ENCODE results near the gene ZNF814.
"Not testable (repeated sequence)": the region's sequence is repeated elsewhere in the genome, so short reads cannot be mapped to it uniquely, and the experiment has no call there.

Gene ZNF814

DNA sequence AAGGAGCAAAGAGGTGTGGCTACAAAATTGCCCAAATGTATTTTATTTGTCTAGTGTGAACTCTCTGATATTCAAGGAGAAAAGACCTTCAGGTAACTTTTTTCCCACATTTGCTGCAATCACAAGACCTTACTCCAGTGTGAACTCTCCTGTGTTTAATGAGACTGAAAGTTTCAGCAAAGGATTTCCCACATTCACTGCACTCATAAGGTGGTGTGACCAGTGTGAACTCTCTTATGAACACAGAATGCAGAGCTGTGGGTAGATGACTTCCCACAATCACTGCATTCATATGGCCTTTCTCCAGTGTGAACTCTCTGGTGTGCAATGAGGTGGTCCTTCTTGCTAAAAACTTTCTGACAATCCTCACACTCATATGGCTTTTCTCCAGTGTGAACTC, 16.4 kb downstream of the ZNF814 start:
- Histone ChIP-seq H3K27me3 (ENCODE audit: insufficient read depth, poor library complexity, severe bottlenecking) (no peaks in the 10 kb centered on the region), H3K4me1 (ENCODE audit: insufficient read depth, poor library complexity, severe bottlenecking) (no peaks in the 10 kb centered on the region), H3K9me3 (ENCODE audit: severe bottlenecking) (peaks cover 23% of the 10 kb centered on the region), H3K4me3 (ENCODE audit: severe bottlenecking) (no peak overlapping the region), H3K36me3 (ENCODE audit: low read depth) (peaks cover 45% of the 10 kb centered on the region), H3K27ac (ENCODE audit: poor library complexity, severe bottlenecking) (no peak overlapping the region)
- ATAC-seq (ENCODE audit: low read depth) (no peak), DNase-seq (ENCODE audit: low spot score) (no peak)
- TF ChIP-seq, protein P1, sequence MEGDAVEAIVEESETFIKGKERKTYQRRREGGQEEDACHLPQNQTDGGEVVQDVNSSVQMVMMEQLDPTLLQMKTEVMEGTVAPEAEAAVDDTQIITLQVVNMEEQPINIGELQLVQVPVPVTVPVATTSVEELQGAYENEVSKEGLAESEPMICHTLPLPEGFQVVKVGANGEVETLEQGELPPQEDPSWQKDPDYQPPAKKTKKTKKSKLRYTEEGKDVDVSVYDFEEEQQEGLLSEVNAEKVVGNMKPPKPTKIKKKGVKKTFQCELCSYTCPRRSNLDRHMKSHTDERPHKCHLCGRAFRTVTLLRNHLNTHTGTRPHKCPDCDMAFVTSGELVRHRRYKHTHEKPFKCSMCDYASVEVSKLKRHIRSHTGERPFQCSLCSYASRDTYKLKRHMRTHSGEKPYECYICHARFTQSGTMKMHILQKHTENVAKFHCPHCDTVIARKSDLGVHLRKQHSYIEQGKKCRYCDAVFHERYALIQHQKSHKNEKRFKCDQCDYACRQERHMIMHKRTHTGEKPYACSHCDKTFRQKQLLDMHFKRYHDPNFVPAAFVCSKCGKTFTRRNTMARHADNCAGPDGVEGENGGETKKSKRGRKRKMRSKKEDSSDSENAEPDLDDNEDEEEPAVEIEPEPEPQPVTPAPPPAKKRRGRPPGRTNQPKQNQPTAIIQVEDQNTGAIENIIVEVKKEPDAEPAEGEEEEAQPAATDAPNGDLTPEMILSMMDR (IDR thresholded peaks at IDR 0.05; ENCODE audit: poor library complexity, severe bottlenecking) = no peak

DNA sequence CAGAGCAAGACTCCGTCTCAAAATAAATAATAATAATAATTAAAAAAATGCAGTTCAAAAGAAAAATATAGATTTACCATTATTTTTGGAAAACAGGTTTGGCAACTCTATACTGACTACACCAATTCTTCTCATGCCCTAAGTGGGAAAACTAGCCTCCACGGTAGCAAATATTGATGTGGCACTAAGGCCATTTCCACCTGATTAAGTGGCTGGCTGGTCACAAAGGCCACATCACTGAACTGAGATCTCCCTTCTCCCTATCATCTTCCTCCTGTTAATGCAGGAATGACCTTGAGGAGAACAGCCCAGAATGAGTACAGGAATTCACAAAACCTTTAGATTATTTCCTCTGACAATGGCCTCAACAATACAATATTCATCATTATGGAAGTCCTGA, 18.6 kb downstream of the ZNF814 start:
- Histone ChIP-seq H3K9me3 (ENCODE audit: severe bottlenecking) (peaks cover 27% of the 10 kb centered on the region), H3K36me3 (ENCODE audit: low read depth) (peaks cover 56% of the 10 kb centered on the region), H3K4me1 (ENCODE audit: insufficient read depth, poor library complexity, severe bottlenecking) (no peaks in the 10 kb centered on the region), H3K4me3 (ENCODE audit: severe bottlenecking) (no peak overlapping the region), H3K27ac (ENCODE audit: poor library complexity, severe bottlenecking) (no peak overlapping the region), H3K27me3 (ENCODE audit: insufficient read depth, poor library complexity, severe bottlenecking) (no peaks in the 10 kb centered on the region)
- ATAC-seq (ENCODE audit: low read depth) = no peak; the same call in 2 of the 3 replicates
- no peak for DNase-seq (ENCODE audit: low spot score)
- TF ChIP-seq, protein P1 (IDR thresholded peaks at IDR 0.05; ENCODE audit: poor library complexity, severe bottlenecking) = no peak

GRCh38 chr19:57869655-57870054, 19.2 kb downstream of the ZNF814 start:
- H3K4me3 ChIP-seq (ENCODE audit: severe bottlenecking); DNase-seq (ENCODE audit: low spot score); ATAC-seq (ENCODE audit: low read depth); H3K27ac ChIP-seq (ENCODE audit: poor library complexity, severe bottlenecking); H3K4me1 ChIP-seq (ENCODE audit: insufficient read depth, poor library complexity, severe bottlenecking); H3K27me3 ChIP-seq (ENCODE audit: insufficient read depth, poor library complexity, severe bottlenecking): not testable (repeated sequence)
- Histone ChIP-seq H3K9me3 (ENCODE audit: severe bottlenecking) (peaks cover 27% of the 10 kb centered on the region), H3K36me3 (ENCODE audit: low read depth) (peaks cover 59% of the 10 kb centered on the region)

- peaks cover 67% of the 10 kb centered on the region for H3K36me3 ChIP-seq (ENCODE audit: low read depth)
- peaks cover 21% of the 10 kb centered on the region for H3K9me3 ChIP-seq (ENCODE audit: severe bottlenecking)
- H3K4me3 ChIP-seq (ENCODE audit: severe bottlenecking) = no peak overlapping the region
- no peak for DNase-seq (ENCODE audit: low spot score)
- no peaks in the 10 kb centered on the region for H3K27me3 ChIP-seq (ENCODE audit: insufficient read depth, poor library complexity, severe bottlenecking)
- ATAC-seq (ENCODE audit: low read depth) = no peak
- H3K27ac ChIP-seq (ENCODE audit: poor library complexity, severe bottlenecking) = no peak overlapping the region
- H3K4me1 ChIP-seq (ENCODE audit: insufficient read depth, poor library complexity, severe bottlenecking) = no peaks in the 10 kb centered on the region
- TF ChIP-seq, protein P1 (IDR thresholded peaks at IDR 0.05; ENCODE audit: poor library complexity, severe bottlenecking) = no peak
Measured at GRCh38 chr19:57867868-57868492, 20.9 kb downstream of the ZNF814 start.

DNA sequence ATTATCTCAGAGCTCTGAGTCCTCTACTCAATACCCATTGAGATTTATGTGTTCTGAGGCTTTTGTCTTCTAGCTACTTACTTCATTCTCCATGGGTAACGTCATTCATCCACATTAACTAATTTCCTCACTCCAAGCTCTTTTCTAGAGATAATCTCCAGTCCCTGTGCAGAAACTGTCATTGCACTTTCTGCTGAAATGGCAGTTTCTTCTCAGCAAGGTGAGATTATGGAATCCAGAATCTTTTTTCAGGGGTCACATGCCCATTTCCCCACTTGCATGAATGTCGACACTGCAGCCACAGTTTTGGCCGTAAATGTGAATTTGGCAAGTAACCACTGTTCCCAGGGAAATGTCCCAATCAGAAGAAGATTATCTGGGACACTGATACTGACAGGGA, 26.5 kb downstream of the ZNF814 start:
- not testable (repeated sequence) for H3K27me3 ChIP-seq (ENCODE audit: insufficient read depth, poor library complexity, severe bottlenecking); H3K9me3 ChIP-seq (ENCODE audit: severe bottlenecking); H3K4me3 ChIP-seq (ENCODE audit: severe bottlenecking); DNase-seq (ENCODE audit: low spot score); H3K4me1 ChIP-seq (ENCODE audit: insufficient read depth, poor library complexity, severe bottlenecking); H3K27ac ChIP-seq (ENCODE audit: poor library complexity, severe bottlenecking); ATAC-seq (ENCODE audit: low read depth)
- H3K36me3 ChIP-seq (ENCODE audit: low read depth) = peaks cover 85% of the 10 kb centered on the region

- not testable (repeated sequence) for H3K4me1 ChIP-seq (ENCODE audit: insufficient read depth, poor library complexity, severe bottlenecking); H3K27ac ChIP-seq (ENCODE audit: poor library complexity, severe bottlenecking); H3K4me3 ChIP-seq (ENCODE audit: severe bottlenecking); DNase-seq (ENCODE audit: low spot score); H3K27me3 ChIP-seq (ENCODE audit: insufficient read depth, poor library complexity, severe bottlenecking); ATAC-seq (ENCODE audit: low read depth); H3K9me3 ChIP-seq (ENCODE audit: severe bottlenecking)
- peaks cover 57% of the 10 kb centered on the region for H3K36me3 ChIP-seq (ENCODE audit: low read depth)
Measured at GRCh38 chr19:57854117-57854516, 34.7 kb downstream of the ZNF814 start.

- not testable (repeated sequence) for H3K27me3 ChIP-seq (ENCODE audit: insufficient read depth, poor library complexity, severe bottlenecking); ATAC-seq (ENCODE audit: low read depth); H3K4me3 ChIP-seq (ENCODE audit: severe bottlenecking); H3K27ac ChIP-seq (ENCODE audit: poor library complexity, severe bottlenecking); DNase-seq (ENCODE audit: low spot score); H3K9me3 ChIP-seq (ENCODE audit: severe bottlenecking); H3K4me1 ChIP-seq (ENCODE audit: insufficient read depth, poor library complexity, severe bottlenecking)
- H3K36me3 ChIP-seq (ENCODE audit: low read depth) = peaks cover 43% of the 10 kb centered on the region
Measured at GRCh38 chr19:57851812-57852603, 36.8 kb downstream of the ZNF814 start.

Measured in RWPE2 (cell line).